Mammary epithelial cell (primary cell): ENCODE measurements around the gene THADA.

ENCODE experiments used
- CTCF ChIP-seq, 2 donors: IDR thresholded peaks in 1 of 2; conservative IDR thresholded peaks in 1 of 2; 2 replicates each; pipeline ENCODE4 v1.5.1; 2011 to 2012; ENCODE audit warnings: inconsistent platforms in 2 of 2, low read length in 2 of 2, mild to moderate bottlenecking in 2 of 2, control low read depth in 1 of 2, low read depth in 1 of 2; ENCODE audit not compliant: insufficient read depth in 1 of 2; ENCODE audit errors: extremely low read depth in 1 of 2
- EZH2 ChIP-seq: IDR thresholded peaks from 2 replicates; pipeline ENCODE4 v1.6.1; 2012; ENCODE audit warnings: low read length, inconsistent platforms, borderline replicate concordance

GRCh38 chr2:43361286-43361685, 234.6 kb downstream of the THADA start:
- TF ChIP-seq CTCF (conservative IDR thresholded peaks at IDR 0.05 in 1 of 2, IDR thresholded peaks at IDR 0.05 in 1 of 2; ENCODE audit: extremely low read depth in 1 of 2, insufficient read depth in 1 of 2, low read depth in 1 of 2, low read length in 2 of 2) (no peak), EZH2 (no peak)
